ENCODE measurements around the gene SRP68. TPM values are rescaled to one million over a fixed set of nuclear protein-coding genes. Genes with fewer than 3 reads are reported as not detected.

SRP68 gene
- total and polyA plus RNA-seq, 2 of the 8 experiments (the other 6 are each of a cell fraction or from before 2014, with no cell fraction given): 57.7 to 83.5 TPM

GRCh38 chr17:76002100-76002499 lies 70.2 kb downstream of the SRP68 start (continued):
- TF ChIP-seq CHD7 (IDR thresholded peaks at IDR 0.05; ENCODE audit: insufficient replicate concordance, low read length) (no peak), YY1 (IDR thresholded peaks at IDR 0.05; ENCODE audit: low read depth, low read length) (no peak), KDM1A (IDR thresholded peaks at IDR 0.05; ENCODE audit: borderline replicate concordance, low read length) (no peak), TAF1 (IDR thresholded peaks at IDR 0.05; ENCODE audit: low read depth, low read length) (no peak), POU5F1 (IDR thresholded peaks at IDR 0.05; ENCODE audit: low read depth, low read length) (no peak), SUZ12 (IDR thresholded peaks at IDR 0.05; ENCODE audit: low read length) (no peak), CHD2 (IDR thresholded peaks at IDR 0.05; ENCODE audit: low read length) (no peak), TEAD4 (IDR thresholded peaks at IDR 0.05; ENCODE audit: low read depth, low read length) (no peak), KDM5A (IDR thresholded peaks at IDR 0.05; ENCODE audit: low read length) (no peak), JUND (IDR thresholded peaks at IDR 0.05; ENCODE audit: low read length) (no peak), SP2 (IDR thresholded peaks at IDR 0.05; ENCODE audit: low read length) (no peak), POLR2AphosphoS5 (IDR thresholded peaks at IDR 0.05; ENCODE audit: low read depth, low read length) (no peak)

Measured in H1 (cell line).